ENCODE measurements around the gene PLAU. TPM values are rescaled to one million over a fixed set of nuclear protein-coding genes. Genes with fewer than 3 reads are reported as not detected.
"Not testable (repeated sequence)": the region's sequence is repeated elsewhere in the genome, so short reads cannot be mapped to it uniquely, and the experiment has no call there.

The PLAU gene
- total RNA-seq, 6 experiments from 2014 or later: 0.24 to 4.3 (median 0.87) TPM

- Histone ChIP-seq H3K9me3 (no peaks in the 10 kb centered on the region), H3K27ac (no peak overlapping the region), H3K27me3 (no peaks in the 10 kb centered on the region), H3K36me3 (no peaks in the 10 kb centered on the region), H3K4me1 (peaks cover 0 to 3% (median 0%) of the 10 kb centered on the region in 4 donors), H3K4me3 (no peak overlapping the region)
- no peak for DNase-seq
- no peak for TF ChIP-seq POLR2A (IDR thresholded peaks at IDR 0.05)
- no peak for TF ChIP-seq CTCF (IDR thresholded peaks at IDR 0.05)
- intact Hi-C loops (cut with DNase I): loop anchor here in 1 of 2 donors (5.0 kb wide), 1 partner anchor 45 kb away; no protein-coding TSS in a partner anchor
- WGBS (ENCODE audit: insufficient coverage, low coverage, low lambda C conversion rate, missing lambda C conversion rate): 63% methylated on average over 10 of the region's 10 CpGs
- ATAC-seq: no peak
Measured at GRCh38 chr10:73892310-73893030, 18.5 kb upstream of the PLAU start.

- no peak for DNase-seq
- TF ChIP-seq CTCF (IDR thresholded peaks at IDR 0.05): no peak
- no peak for TF ChIP-seq POLR2A (IDR thresholded peaks at IDR 0.05)
- intact Hi-C loops (cut with DNase I): loop anchor here in 1 of 2 donors (5.0 kb wide), 1 partner anchor 44 kb away; no protein-coding TSS in a partner anchor
- no peaks in the 10 kb centered on the region for H3K36me3 ChIP-seq
- H3K4me1 ChIP-seq: no peaks in the 10 kb centered on the region
- H3K9me3 ChIP-seq: no peaks in the 10 kb centered on the region
- no peaks in the 10 kb centered on the region for H3K27me3 ChIP-seq
- no peak for ATAC-seq
- 67% methylated on average over 5 of the region's 8 CpGs for WGBS (ENCODE audit: insufficient coverage, low coverage, low lambda C conversion rate, missing lambda C conversion rate)
- no peak overlapping the region for H3K27ac ChIP-seq
- H3K4me3 ChIP-seq: no peak overlapping the region
Measured at GRCh38 chr10:73893426-73893825, 17.5 kb upstream of the PLAU start.

- Histone ChIP-seq H3K27me3 (no peaks in the 10 kb centered on the region), H3K9me3 (no peaks in the 10 kb centered on the region), H3K4me1 (no peaks in the 10 kb centered on the region), H3K36me3 (no peaks in the 10 kb centered on the region), H3K27ac (no peak overlapping the region), H3K4me3 (no peak overlapping the region)
- intact Hi-C loops (cut with DNase I): loop anchor here in 1 of 2 donors (5.0 kb wide), 1 partner anchor 43 kb away; no protein-coding TSS in a partner anchor
- TF ChIP-seq POLR2A (IDR thresholded peaks at IDR 0.05): no peak
- no peak for TF ChIP-seq CTCF (IDR thresholded peaks at IDR 0.05)
- ATAC-seq (no peak), DNase-seq (no peak)
- WGBS (ENCODE audit: insufficient coverage, low coverage, low lambda C conversion rate, missing lambda C conversion rate): 64% methylated on average over 5 of the region's 6 CpGs
Measured at GRCh38 chr10:73894245-73894971, 16.5 kb upstream of the PLAU start.

- 97% methylated on average over 5 of the region's 9 CpGs for WGBS (ENCODE audit: insufficient coverage, low coverage, low lambda C conversion rate, missing lambda C conversion rate)
- H3K4me1 ChIP-seq; H3K36me3 ChIP-seq; H3K9me3 ChIP-seq; ATAC-seq; H3K27ac ChIP-seq; intact Hi-C loops (cut with DNase I); H3K27me3 ChIP-seq; H3K4me3 ChIP-seq; DNase-seq: not testable (repeated sequence)
Measured at GRCh38 chr10:73895381-73895780, 15.6 kb upstream of the PLAU start.

- no peak overlapping the region for H3K27ac ChIP-seq
- no peak for DNase-seq
- peaks cover 0 to 9% (median 4%) of the 10 kb centered on the region in 4 donors for H3K4me1 ChIP-seq
- intact Hi-C loops (cut with DNase I): no loop called here
- H3K36me3 ChIP-seq: no peaks in the 10 kb centered on the region
- no peak for ATAC-seq
- H3K9me3 ChIP-seq: no peaks in the 10 kb centered on the region
- no peak overlapping the region for H3K4me3 ChIP-seq
- H3K27me3 ChIP-seq: no peaks in the 10 kb centered on the region
- TF ChIP-seq CTCF (IDR thresholded peaks at IDR 0.05): no peak
- no peak for TF ChIP-seq POLR2A (IDR thresholded peaks at IDR 0.05)
- 100% methylated on average over 1 of the region's 1 CpG for WGBS (ENCODE audit: insufficient coverage, low coverage, low lambda C conversion rate, missing lambda C conversion rate)
Measured at GRCh38 chr10:73897693-73898092, 13.2 kb upstream of the PLAU start.
